Activated CD8-positive, alpha-beta memory T cell treated with anti-CD3 and anti-CD28 coated beads for 4 hours (primary cell): ENCODE results near the gene TICRR.

Source experiments
- DNase-seq, 2 donors: peaks; one replicate each; pipeline ENCODE4 v3.0.0-alpha.2; 2020; ENCODE audit warnings: low read depth in 2 of 2

Gene TICRR

DNA sequence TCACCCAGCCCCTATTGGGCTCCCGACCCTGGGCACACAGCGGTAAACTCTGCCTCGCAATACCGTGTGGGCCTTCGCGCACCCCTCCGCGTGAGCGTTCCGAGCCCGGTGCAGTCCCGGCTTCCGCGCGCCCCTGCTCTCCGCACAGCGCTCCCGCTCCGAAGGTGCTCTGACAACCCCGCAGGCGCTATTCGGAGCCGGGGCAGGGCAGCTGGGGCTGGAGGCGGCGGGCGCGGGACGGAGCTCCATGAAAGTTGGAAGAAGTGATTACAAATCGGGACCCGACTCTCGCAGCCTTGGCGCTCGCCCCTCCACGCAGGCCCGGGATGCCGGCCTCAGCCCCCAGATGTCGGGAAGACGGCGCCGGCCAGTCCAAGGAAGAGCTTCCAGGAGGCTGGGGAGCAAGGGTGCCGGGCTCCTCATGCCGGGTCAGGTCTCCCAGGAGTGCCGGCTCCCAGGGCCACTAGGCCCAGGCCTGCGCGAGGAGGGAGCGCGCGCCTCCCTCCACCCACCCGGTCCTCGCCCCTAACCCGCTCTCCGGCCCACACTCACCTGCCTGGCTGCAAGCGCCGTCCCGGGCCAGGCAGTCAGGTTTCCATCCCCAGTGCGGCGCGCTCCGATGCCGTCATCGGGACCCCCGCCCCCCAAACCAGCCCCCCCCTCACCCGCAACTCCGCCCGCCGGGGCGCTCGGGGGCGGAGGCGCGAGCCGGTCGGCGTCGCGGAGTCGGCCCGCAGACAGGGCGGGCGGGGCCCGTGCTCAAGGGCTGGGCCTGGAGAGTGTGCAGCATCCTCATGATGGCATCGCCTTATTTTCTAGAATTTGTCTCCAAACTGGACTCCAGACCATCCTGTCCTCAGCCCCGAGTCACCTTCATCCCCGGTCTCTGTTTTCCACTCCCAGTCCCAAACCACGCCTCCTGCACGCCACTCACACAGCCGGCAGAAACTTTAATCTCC is 79.9 kb downstream of the TICRR start, which contains the start of gene KIF7:
Gene KIF7 (minus strand): TSS at position 621 of the 959 bp plus-strand sequence. CDS start 2,537 bp downstream, outside the sequence.
- no peak for DNase-seq

DNA sequence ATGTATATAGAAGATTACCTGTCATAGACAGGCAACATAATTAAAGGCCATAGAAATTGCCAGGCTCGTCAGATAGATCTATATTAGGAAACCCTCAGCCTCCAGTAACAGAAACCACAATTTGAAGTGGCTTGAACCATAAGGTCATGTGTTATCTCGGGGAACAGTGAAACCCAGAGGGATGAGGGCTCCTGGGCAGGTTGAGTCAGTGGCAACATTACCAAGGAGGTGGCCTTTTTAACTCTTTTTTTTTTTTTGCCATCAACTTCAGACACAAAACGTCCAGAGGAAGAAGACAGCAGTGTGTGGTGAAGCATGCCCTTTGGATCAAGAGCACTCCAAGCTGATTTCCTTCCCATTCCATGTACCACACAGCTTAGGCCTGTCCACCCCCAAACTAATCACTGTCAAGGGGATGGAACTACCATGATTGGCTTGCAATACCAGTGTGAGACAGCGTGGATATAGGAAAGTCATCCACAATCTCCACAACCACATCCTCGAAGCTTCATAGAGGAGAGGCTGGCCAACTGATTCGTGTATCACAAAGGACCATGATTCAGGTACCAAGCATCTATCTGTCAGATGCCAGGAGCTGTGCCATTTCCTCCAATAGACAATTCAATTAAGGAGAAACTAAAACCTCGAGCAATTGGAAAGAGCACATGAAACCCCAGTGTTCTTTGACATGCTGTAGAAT is 81.0 kb downstream of the TICRR start:
- DNase-seq, result no peak

DNA sequence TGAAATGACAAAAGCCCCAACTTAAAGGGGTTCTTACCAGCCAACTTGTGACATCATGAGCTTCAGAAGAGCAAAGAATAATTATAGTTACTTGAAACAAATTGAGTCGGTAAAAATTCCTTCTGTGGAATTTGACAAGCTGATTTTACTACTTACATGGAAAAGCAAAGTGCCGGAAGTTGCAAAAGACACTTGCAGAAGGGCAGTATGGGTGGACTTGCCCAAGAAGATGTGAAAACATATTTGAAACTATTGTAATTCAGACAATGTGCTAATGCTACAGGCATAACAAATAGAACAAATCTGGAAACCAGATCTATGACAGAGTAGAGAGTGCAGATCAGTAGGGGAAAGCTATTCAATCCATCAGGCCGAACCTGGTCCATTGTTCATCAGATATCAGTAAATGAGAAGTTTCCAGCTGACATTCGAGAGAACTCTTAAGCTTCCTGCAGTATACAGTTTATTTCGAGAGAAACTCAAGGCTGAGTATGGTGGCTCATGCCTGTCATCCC is 82.5 kb downstream of the TICRR start:
- DNase-seq, result no peak

DNA sequence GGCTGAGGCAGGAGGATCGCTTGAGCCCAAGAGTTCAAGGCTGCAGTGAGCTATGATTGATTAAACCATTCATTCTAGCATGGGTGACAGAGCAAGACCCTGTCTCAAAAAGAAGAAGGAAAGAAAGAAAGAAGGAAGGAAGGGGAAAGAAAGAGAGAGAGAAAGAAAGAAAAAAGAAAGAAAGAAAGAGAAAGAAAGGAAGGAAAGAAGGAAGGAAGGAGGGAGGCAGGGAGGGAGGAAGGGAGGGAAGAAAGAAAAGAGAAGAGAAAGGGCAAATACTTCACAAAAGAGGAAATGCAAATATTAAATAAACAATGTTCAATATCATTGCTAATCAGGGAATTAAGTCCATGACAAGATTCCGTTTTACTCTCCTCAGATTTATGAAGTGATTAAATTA is 84.0 kb downstream of the TICRR start:
- DNase-seq, result no peak

DNA sequence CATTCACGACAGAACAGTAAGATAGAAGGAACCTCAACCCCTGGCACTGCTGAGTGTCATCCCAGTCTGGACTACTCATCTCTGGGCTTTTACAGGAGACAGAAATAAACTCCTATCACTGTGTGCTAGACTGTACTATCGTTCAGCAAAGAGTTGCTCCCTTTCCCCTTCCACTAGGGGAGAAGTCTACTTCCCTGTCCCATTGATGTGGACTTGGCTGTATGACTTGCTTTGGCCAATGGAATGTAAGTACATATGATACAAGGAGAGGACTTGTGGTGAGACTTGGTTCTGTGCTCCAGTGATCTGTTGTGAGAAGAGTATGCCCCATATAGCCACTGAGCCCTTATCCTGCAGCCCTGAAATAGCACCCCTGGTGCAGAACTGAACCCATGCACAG is 85.3 kb downstream of the TICRR start:
- DNase-seq, result no peak

DNA sequence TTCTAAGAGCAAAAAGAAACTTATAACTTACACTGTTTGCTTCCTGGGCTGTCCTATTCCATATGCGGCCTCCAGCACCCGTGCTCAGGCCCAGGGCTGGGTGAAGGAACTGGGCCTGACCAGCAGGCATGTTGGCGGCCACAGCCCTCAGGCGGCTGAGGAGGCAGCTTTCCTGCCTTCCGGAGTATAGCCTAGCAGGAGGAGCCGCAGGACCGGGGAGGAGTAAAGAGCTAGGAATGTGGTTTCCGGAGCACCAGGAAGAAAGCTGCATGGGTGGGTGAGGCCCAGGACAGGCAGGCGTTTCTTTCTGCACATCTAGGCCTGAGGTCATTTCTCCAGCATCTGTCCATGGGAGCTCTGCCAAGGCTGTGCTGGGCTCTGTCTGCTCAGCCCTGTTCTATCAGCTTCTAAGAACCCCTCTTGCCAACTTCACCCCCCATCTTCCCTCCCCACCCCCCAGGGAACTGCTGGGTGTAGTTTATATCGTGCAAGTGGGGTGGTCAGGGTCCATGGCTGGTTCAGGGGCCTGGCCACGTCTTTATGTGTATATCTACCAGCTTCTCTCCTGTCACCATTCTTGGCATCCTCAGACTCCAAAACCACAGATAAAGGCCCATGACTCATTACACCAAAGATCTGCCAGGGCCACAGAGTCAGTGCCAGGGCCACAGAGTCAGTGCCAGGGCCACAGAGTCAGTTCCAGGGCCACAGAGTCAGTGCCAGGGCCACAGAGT is 87.8 kb downstream of the TICRR start:
- DNase-seq, result no peak

DNA sequence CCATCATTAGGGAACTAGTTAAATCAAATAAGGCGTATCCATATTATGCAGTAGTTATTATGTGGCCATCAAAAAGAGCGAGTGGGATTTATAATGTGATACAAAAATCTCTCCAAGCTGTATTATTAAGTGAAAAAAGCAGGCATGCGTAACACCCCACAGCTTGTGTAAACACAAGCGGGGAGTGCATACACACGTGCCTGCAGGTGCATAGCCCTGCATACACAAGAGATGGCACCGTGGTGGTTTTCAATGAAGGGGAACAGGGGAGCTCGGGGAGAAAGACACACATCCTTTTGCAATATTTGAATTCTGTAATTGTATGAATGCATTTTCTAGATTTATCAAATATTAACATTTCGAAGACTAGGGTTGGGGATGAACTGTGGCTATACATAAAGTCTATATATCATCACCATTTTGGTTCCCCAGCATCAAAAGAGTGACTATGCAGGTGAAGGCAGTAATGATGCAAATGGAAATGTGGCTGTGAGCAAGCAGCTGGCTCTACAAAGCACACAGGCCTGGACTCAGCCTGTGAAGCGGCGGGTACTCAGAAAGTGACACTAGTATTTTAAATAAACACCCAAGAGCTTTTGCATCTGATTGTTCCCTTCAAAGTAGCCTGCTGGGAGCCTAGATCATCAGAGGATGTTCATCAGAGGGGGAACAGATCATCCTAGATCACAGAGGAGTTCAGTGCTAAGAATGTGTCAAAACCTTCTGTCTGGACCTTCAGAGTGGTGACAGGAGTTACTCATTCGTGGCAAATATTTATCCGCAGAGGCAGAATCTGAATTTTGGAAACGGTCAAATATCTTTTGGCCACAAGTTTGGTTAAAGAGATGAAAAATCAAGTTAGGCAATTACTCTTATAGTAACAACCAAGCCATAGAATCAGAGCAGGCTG is 89.4 kb downstream of the TICRR start:
- no peak for DNase-seq

DNA sequence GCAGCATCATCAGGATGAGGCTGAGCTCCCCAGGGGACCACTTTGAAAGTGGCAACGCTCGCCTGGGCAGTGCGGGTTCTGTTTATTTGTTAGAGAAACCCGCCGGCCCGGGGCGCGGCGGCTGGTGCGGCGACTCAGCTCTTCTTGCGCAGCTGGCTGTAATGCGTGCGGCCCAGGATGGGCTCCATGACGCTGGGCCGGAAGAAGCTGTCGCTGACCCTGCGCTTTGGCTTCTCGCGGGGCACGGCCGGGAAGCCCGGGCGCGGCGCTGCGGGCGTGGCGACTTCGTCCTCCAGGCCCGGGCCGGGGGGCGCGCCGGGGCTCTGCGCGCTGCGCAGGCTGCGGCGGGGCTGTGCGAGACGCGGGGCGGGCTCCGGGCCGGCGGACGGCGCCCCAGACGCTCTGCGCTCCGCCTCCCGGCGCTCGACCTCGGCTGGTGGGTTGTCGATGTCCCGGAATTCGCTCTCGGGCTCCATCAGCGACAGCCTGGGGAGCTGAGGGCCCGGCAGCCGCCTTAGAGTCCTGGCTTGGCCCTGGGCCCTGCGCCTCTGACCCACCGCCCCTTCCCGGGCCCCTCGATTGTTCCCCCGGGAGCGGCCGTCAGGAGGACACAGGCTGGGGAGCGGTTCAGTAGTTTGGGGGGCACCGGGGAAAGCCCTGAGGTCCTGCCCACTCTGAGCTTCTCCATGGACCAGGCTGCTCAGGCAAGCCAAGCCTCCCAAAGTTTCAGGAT is 90.3 kb downstream of the TICRR start:
- no peak for DNase-seq

DNA sequence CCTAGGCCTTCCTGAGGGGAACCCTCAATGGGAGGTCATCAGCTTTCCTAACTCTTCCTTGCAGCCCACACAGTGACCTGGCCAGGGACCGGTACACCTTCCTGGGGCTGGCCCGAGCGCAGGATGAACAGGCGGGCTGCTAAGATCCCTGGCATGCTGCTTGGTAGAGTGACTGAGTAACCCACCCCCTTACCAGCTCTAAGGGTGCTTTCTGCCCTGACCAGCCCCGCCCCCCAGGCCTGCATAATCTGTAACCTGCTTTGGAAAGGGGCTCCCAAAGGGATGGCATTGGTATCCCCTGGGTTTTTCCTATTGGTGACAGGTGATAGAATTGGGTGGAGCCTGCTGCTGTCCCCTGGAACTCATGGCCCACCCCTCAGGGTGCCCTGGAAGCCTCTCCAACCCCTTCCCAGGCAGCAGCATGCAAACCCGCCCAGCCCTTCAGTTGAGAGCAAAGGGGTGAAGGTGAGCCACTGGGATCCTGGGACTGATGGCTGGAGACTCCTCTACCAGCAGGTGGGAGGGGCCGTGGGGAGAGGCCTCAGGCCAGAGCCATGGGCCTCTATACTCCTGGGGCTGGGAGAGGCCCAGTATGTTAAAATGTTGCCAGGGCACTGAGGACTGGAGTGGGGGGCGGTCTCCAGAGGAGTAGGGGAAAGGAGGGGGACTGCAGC is 91.1 kb downstream of the TICRR start:
- no peak for DNase-seq

DNA sequence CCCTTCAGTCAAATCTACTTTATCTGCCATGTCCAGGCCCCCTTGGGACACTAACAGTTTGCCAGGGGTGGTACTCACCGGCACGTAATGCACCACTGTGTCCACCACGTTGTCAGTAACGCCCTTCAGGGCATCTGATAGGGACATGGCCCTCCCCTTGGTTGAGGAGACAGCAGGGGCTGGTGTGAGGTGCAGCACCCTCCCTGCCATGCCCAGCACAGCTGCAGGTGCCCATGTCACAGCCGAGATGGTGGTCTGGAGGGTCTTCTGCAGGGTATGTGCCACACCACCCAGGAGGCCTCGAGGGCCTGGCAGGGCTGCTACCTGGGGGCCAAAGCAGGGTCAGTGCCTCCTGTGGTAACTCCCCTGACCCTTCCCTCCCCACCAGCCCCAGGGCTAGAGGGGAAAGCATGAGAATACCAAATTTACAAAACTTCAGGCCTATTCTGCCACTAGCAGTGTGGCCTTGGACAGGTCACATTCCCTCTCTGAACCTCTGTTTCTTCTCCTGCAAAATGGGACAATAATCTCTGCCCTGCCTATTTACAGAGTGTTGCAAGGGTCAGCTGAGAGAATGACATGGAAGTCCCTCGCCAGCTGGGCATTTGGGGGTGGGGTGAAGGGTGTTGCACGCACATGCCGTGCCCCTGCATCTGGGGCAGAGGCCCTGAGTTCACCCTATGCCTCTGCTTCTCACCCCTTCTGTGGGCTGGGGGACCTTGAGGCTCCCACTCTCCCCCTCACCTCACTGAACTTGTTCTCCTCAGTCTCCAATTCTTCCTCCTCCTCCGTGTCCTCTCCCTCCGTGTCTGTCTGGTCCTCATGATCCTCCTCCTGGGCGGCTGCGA is 91.8 kb downstream of the TICRR start:
- DNase-seq, result no peak

DNA sequence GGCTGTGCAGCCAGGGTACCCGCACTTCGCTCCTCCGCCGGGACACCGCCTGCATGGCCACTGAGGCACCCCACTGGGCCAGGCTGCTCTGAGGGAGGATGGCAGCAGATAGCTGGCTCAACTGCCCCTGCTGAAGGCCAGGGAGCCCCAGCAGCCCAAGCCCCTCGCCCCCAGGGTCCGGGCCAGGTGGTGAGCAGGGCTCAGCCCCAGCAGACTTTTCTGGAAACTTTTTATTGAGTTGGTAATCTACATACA is 92.4 kb downstream of the TICRR start:
- no peak for DNase-seq

DNA sequence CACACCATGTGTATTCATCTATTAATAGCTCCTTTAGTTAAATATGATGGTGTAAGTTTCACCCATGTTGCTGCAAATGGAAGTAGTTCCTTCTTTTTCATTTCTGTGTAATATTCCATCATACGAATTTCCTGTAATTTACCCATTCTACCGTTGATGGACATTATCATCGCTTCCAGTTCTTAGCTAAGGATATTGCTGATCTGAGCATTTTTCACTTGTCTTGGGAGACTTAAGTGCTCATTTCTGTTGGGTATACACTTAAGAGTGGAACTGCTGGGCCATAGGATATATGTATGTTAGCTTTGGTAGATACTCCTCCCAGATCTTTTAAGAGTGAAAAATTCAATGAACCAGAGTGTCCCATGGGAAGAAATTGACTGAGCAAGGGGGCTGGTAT is 92.9 kb downstream of the TICRR start:
- no peak for DNase-seq

DNA sequence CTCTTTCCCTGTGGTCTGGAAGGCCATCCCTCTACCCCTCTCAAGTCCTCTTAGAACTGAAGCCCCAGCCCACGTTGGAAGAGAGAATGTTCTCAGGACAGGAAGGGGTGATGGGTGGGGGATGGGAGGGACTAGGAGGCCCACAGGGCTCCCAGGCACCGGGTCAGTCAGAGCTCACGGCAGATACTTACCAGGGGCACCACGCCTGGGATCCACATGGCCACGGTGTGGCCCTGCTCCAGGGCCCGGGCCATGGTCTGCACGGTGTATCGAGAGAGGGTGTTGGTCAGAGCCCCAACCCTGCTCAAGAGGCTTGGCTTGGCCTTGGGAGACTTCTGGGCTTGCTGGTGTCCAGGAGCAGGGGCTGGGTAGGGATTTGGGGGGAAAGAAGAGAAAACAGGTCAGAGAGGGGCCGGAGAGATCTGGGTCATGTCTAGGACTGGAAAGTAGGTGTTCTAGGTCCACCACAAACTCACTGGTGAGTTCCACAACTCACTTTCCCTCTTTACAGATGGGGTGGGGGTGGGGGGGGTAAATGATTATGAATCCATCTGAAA is 94.1 kb downstream of the TICRR start:
- no peak for DNase-seq

DNA sequence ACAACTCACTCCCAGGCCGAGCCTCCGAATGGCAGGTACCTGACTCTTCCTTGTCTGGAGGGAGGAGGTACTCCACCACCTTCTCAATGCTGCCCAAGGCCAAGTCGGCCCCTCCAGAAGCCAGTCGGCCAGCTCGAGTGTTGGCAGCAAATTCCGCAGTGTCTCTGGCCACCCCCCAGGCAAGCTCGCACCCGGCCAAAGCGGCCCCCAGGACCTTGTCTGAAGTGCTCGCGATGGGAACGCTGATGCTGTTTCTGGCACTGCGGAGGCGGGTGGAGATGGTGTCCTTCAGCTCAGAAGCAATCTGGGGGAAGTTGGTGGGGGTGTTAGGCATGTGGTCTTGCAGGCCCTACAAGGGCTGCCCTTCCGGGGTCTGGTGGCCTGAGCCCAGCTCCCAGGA is 94.7 kb downstream of the TICRR start:
- DNase-seq, result no peak

DNA sequence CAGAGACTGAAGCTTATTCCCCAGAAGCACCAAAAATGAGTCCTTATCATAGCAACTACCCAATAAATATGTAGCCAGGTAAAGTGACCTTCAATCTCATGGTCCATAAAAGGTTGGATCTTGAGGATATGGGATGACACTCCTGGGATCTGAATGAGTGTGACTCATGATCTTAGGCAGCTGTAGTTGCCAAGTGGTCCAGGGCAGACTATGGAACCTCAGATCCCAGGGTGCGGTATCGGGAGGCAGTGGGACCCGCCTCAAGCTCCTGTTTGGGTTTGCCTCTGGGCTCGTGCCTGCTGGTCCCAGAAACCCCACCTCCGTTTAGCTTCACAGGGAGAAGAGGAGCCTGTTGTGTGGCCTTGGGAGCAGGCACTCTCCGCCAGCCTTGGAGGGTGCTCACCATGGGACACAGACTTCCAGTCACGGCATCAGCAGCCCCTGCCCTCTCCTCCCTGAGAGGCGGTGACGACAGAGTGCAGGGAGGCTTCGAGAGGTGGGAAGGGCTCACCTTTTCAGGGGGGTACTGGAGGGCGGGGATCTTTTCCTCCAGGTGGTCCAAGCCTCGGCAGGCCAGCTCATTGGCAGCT is 95.8 kb downstream of the TICRR start:
- no peak for DNase-seq

DNA sequence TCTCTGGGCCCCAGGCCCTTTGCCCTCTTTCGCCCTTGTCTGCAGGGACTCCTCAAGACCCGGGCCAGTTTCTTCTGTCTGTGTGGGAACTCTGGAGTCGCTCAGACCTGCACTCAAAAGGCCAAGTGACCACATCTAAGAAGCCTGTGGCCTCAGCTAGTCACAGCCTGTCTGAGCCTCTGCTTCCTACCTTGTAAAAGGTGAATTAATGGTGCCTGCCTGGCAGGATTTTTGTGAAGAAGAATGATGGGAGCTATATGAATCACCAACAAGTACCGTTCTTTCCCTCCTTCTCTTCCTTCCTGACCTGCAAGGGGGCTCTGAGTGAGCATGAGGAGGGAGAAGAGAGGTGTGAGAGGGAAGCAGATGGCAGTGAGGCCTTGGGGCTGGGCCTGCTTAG is 96.4 kb downstream of the TICRR start:
- DNase-seq, result no peak

DNA sequence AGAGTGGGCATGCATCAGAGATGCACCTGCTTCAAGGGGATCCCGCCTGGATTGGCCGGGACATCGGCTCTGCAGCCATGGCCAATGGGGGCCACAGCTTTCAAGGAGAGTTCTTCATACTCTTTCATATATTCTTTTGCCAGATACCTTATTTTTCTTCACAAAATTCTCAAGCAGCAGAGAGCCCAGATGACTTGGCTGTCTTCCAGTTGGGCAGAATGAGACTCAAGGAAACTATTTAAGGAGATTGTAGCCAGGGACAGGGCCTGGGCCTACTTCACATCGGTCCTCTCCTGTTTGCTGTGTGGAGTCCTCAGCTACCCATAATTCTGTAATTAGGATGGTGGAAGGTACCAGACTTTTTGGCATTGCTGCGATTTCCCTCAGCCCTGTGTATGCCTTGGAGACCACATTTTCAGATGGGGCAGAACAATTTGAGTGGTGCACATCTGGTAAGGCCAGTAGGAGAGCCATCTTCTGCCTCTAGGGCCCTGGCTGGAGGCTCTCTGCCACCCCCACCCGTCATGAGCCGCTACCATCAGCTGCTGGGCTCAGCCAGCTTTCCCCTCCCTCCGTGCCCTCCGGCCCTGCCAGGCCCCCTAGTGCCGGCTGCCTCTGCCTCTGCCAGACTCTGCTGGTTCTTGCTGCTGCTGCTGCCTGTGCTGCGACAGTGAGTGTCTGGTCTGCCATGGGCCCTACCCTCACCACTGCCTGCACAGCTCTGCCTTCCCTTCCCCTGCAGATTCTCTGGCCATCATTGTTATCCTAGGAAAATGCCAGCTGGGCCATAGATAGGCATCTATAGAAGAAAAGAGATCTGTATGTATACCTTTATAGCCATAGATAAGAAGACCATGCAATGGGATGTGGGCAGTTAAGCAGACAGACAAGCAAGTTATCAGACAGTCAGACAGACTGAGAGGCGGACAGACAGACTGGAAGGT is 97.2 kb downstream of the TICRR start:
- DNase-seq, result no peak
